ENCODE measurements around the gene TFB1M.
"Not testable (repeated sequence)": the region's sequence is repeated elsewhere in the genome, so short reads cannot be mapped to it uniquely, and the experiment has no call there.

The TFB1M gene

DNA sequence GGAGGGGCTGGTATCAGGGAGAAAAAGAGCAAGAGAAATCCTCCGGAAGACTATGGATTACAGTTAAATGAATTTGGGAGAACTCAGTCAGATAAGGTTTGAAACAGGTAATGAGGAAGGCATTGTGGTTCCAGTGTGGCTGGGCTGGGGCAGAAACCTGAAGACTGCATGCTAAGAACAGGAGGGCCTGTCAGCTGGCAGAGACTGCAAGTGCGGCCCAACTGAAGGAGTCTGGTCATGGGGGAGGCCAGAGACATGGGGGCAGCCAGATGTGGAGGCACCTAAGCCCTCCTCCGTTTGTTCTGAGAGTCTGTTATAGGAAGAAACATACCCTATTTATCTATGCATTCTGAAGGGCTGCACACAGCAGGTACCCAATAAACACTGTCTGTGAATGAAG is 16.6 kb downstream of the TFB1M start:
- DNase-seq (ENCODE audit: low spot score) = no peak

DNA sequence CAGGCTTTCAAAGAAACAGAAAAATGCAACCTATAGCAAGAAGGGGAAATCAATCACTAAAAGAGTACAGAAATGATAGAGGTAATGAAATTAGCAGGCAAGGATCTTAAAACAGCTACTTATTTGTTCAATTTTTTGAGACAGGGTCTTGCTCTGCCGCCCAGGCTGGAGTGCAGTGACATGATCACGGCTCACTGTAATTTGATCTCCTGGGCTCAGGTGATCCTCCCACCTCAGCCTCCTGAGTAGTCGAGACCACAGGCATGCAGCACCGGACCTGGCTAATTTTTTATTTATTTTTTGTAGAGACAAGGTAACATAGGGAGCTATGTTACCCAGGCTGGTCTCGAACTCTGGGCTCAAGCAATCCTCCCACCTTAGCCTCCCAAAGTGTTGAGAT is 21.6 kb downstream of the TFB1M start:
- no peak for DNase-seq (ENCODE audit: low spot score)

DNA sequence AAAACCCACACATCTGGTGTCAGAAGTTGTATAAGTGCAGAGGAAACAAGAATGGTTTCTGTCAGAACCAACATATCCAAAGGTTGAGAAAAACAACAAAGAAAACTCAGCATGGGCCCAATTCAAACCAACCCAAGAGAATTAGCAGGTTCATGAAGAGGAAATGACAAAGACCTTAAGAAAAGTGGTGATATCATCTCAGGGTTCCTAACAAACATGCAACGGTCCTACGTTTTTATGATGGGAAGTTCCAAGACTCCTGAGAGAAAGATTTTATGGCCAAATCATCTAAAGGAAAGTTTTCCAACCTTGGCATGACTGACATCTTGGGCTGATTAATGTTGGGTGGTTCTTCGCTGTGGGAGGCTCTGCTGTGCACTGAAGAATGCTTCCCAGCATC is 23.0 kb downstream of the TFB1M start:
- DNase-seq (ENCODE audit: low spot score) = no peak

DNA sequence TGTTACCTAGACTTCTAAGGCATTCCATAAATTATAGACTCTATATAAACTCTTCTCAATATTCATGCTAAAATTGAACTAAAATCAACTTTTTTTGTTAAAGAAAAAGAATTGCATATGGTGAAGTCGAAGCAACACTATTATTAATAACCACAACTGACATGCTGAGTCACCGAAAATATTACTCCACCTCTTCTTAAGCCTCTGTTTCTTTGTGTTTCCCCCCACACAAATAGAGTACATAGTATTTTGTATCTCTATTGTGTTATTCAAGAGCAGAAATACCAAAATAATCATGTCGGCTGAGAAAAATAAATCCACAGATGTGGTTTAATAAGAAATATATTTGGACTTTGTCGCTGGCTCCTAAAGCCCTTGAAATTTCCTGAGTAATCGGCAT is 23.8 kb downstream of the TFB1M start:
- no peak for DNase-seq (ENCODE audit: low spot score)

DNA sequence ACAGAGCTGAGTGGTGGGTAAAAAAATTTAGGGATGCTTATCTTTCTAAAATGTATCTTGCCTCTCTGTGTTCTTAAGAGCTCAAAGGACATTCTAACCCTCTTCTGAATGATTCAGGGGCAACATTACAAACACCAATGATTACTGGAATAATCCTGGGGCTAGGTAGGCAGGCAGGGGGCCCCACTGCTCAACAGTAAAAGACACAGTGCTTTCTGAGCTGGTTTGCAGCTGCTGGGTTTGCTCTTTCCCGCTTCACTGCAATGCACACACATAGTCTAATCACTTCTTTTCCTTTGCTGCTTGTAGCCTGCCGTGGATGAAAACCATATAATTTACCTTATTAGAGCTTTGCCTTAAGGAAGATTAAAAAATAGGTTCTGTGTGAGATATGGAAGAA is 26.5 kb downstream of the TFB1M start:
- no peak for DNase-seq (ENCODE audit: low spot score)

DNA sequence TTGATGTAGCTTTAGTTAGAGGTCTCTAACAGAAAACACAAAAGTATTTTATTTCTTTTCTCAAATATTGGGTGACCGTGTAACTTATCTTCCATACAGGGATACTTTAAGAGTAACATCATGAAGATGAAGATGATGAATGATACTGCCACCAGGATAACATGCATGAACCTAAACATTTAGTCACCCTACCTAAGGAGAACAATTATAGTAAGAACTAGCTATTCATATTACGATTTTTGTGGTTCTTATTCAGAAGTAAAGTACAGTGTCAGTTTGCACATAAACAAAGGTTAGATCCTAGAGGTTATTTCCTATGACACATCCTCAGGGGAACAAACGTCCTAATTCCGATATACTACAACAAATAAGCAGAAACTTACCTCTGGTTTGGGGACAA is 29.5 kb downstream of the TFB1M start:
- DNase-seq (ENCODE audit: low spot score) = no peak

DNA sequence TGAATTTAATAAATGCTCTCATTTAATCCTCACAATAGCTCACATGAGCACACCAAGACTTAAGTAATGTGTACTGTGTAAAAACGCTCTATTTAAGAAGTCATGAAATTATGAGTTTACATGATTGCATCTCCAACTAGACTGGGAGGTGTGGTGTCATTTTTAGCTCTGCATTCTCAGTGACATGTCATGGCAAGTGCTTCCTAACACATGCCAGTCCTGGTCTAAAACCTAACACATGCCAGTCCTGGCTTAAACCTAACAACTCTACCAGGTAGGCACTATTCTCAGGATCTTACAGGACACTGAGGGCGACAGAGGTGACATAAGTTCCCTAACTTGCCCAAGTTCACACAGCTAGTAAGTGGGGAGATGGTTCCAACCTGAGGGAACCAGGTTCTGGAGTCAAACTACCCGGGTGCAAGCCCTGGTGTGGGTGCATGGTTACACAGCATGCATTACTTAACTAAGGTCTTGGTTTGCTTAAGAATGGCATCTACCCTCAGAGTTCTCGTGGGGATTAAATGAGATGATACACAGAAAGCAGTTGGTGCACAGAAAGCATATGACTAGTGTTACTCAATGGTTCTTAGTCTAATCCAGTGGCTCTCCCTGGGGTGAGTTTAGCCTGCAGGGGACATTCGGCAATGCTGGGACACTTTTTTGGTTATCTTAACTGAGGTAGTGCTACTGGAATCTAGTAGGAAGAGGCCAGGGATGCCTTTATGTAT is 35.8 kb downstream of the TFB1M start:
- DNase-seq (ENCODE audit: low spot score) = no peak

DNA sequence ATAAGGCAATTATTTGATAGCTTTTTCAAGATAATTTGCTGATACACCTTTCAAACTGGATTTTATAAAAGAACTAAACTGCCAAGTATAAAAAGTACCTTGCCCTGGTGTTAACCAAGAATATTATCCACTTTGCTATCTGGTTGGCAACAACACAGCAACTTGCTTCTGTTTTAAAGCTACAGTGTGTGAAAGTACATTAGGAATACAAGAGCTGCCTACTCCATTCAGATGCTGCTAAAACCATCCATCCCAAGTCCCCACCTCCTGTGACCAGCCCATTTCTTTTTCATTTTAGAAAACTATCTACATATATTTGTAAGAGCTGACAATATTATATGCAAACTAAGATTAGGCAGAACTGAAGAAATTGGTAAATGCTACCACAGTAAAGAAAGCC is 37.6 kb downstream of the TFB1M start:
- no peak for DNase-seq (ENCODE audit: low spot score)

DNA sequence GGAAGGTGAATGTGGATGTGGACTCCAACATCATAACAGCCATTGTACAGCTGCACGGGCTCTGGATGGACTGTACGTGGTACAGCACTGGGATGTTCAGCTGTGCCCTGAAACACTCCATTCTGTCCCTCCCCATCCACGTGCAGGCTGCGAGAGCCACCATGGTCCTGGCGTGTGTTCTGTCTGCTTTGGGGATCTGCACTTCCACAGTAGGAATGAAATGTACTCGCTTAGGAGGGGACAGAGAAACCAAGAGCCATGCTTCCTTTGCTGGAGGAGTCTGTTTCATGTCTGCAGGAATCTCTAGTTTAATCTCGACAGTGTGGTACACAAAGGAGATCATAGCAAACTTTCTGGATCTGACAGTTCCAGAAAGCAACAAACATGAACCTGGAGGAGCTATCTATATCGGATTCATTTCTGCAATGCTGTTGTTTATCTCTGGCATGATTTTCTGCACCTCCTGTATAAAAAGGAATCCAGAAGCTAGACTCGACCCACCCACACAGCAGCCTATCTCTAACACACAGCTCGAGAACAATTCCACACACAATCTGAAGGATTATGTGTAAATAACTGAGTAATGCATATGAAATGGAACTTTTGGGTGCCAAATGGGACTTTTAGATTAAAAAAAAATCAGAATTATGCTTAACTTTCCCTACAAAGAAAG is 38.3 kb downstream of the TFB1M start:
- DNase-seq (ENCODE audit: low spot score) = no peak

DNA sequence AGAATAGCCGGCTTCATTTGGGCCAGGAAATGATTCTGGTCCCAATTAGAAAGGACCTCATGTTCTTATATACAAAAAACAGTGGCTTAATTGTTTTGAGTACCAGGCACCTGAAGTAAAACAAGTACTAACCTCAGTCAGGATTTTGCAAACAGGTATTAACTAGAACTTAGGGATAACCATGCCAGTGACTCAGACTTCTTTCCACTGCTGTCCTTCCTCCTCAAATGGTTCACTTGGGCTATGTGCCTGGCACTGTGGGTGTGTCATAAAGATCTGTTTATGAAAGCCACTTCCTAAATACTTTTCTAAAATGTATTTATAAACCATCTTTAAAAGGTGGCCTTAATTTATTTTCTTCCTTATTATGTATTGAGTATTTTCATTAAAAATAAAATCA is 39.8 kb downstream of the TFB1M start:
- no peak for DNase-seq (ENCODE audit: low spot score)

DNA sequence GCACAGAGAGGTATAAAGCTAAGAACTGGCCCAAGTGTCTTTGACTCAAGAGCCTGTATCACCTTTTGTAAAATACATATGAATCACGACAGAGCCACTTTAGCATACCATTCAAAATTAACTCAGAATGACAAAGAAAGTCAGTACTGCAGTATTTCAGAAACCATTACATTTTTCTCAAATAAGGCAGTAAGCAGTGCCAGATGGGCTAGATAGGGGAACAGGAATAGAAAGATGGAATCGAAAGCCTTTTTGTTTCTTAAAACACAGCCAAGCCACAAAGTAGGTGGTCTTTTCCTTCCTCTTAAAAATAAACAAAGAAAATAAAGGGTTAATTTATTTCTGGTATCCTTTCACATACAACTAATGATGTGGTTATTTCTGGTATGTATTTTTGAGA is 40.2 kb downstream of the TFB1M start:
- DNase-seq (ENCODE audit: low spot score) = no peak

DNA sequence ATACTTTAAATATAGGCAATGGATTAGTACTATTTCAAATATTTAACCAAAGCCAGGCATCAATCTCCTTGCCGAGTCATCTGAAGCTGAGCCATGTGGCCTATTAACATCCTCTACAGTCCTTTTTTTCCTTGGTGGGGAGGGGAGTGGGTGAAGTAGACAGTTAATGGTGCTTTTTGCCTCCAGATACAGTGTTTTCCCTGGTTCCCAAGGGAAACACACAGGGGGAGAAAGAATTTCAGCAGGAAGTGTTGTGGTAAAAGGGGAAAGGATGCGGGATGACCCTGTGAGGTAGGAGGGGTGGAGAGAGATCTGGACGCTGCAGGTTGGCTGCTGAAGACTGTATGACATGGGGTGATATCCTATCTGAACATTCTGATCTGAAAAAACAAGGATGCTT is 40.9 kb downstream of the TFB1M start:
- DNase-seq (ENCODE audit: low spot score) = no peak

DNA sequence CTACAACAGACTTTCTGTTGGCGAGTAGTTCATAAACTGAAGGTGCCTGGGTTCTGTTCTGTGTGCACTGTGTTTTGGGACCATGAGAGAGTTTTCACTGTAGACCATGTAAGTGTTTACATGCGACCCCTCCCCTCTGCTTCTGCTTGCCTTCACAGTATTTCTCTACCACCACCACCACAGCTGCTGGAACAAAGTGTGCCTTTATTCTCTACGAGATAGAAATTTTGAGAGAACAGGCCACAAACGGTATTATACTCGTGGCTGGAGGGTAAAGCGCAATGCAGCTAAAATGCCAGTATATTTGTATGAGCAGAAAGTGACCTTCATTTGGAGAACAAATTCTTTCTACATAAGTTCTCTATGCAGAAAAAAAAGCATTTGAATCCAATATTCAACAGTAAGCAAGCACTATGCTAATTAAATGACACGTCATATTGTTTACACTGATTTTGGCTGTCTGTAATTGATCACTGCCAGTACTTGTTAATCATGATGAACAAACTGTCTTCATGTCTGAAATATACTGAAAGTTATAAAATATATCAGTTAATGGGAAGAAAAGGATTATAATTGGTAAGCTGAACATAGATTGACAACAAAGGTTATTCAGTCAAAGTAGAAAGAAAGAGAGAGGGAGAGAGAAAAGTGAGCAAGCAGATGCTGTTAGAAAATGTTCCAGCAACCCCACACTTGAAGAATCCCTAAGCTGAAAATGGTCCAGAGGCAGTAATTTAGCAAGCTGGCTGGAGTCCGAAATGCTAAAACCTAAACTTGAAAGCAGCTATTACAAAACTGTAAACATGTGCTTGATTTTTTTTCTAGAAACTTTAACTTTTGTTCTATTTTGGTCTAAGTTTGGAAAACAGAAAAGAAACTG is 41.7 kb downstream of the TFB1M start:
- no peak for DNase-seq (ENCODE audit: low spot score)

DNA sequence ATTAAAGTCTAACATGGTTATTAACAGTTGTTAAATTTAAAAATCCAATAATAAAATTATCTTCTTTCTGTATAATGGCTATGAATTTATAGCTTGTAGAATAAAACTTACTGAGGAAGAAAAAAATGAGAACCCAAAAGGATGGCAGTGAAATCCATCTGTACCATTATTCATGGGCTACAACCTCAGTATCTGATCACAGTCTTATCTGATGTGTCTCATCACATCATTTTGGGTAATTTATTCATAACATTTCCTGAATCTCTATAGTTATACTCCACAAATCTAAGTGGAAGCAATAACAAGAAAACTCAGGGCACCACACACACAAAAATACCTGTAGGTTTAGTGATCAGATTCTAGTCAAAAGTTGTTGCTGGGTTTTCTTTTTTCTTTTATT is 43.1 kb downstream of the TFB1M start:
- no peak for DNase-seq (ENCODE audit: low spot score)

DNA sequence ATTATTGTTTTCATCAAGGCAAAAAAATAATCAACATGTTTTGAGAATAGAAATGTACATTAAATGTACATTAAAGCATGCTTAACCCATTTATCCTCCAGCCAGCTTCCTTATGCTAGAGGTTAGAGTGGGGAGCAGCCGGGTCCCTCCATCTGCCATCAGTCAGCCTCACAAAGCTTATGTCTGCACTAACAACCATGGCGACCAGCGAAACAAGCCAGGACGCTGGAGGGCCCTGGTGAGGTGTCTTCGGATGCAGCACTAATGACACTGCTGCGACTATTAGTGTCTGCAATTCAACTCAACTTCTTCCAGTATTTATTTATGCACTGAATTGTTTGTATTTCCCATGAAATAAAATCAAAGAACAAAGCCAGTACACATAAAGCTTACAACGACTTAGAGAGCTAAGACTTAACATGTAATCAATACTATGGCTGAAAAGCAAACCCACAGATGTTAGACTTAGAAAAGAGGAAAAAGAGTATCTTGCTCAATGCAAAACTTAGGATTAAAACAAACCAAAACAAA is 43.7 kb downstream of the TFB1M start:
- no peak for DNase-seq (ENCODE audit: low spot score)

DNA sequence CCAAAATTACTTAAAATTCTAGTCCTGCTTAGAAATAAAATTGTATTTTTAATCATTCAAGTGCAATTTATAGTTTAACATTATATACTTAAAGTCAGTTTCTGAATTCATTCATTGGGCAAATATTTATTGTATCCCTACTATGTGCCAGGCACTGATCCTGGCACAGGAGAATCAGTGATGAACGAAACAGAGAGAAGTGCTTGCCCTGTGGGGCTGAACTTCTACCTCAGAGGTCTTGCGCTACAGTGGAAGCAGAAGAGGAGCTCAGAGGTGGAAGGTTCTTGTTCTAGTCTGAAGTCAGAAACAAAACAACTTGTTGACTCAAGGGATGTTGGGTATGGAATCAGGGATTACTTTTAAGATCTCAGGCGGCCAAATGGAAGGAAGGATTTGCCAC is 44.5 kb downstream of the TFB1M start:
- no peak for DNase-seq (ENCODE audit: low spot score)

DNA sequence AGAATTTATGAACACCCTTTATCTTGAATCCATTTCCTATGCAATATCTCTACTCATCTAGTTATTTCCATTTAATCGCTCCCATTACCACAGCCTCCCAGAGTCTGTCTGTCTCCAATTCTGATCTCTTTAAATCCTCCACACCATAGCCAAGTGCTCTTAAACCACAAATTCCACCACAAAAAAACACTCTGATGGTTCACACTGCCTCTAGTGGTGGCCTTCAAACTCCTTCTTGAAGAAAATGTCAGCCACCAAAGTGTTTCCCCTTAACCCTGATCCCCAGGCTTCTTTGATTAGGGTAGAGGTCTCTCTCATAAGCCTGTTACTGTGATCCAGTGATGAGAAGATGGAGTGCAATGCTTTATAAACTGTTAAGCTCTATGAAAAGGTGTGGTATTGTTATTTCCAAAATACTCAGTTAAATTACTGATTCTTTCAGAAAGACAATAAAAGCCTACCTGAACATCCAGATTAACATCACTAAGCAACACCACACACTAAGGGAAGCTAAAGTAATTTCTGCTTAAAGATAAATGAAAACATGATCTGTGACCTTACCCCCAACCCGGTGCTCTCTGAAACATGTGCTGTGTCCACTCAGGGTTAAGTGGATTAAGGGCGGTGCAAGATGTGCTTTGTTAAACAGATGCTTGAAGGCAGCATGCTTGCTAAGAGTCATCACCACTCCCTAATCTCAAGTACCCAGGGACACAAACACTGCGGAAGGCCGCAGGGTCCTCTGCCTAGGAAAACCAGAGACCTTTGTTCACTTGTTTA is 46.0 kb downstream of the TFB1M start:
- DNase-seq (ENCODE audit: low spot score) = not testable (repeated sequence)

DNA sequence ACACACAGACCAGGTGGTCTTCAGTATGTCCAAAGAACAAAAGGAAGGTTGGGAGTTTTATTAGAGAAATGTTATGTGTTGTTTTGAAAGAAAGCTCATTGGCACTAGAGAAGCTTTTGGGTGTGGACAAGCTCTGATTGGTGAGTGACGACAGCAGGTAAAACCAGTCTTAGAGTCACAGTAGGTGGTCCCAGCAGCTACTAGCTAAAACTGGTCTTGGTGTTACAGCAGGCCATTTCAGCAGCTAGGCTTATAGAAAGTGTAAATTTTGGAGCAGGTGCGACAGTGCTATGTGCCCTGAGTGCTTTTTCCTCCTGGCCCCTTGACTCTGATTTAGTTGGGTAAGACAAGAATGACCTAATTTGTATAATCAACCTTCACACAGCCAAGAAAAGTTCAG is 46.9 kb downstream of the TFB1M start:
- no peak for DNase-seq (ENCODE audit: low spot score)

DNA sequence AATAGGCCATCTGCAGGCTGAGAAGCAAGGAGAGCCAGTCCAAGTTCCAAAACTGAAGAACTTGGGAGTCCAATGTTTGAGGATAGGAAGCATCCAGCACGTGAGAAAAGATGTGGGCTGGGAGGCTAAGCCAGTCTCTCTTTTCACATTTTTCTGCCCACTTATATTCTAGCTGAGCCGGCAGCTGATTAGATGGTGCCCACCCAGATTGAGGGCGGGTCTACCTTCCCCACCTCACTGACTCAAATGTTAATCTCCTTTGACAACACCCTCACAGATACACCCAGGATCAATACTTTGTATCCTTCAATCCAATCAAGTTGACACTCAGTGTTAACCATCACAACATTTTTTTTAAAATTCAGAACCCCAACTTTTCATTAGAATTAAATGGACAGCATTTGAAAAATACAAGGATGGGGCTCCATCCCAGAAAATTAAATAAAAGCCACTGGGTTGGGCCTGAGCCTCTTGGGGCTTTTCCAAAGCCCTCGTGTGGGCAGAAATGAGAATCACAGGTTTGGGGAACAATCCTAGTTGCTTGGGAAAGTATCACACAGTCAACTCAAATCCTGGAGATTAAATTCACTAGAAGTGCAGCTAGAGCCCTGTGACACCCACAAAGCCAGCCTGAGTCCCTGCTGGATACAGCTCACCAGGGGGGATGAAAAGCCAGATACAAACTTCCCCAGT is 48.3 kb downstream of the TFB1M start:
- DNase-seq (ENCODE audit: low spot score) = no peak

DNA sequence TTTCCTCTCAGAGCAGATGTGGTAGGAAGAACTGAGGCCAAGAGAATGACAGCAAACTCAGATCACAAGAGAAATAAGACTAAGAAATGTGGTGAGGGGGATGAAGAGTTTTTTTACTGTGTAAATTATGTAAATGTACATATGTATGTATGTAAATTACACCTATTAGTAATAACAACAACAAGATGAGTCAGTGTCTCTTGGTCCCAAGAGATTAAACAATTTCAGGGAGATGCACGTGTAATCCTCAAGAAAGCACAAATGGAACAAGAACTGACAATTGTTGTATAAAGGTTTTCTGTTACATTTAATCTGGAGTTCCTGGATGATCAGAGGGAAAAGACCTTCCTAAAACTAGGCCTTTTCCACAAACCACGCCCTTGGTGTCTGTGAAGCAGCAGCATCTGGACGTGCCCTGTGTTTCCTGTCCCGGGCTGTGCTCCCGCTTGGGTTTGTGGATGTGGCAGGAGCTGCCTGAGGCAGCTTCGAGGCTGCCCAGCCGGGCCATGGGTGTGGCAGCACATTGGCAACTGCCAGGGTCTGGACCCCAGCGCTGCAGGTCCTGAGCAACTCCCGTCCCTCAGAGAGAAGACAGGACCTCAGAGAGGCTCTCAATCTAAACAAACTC is 49.5 kb downstream of the TFB1M start:
- no peak for DNase-seq (ENCODE audit: low spot score)
